Measurements from ENCODE around the gene ZNF615. TPM values are rescaled to one million over a fixed set of nuclear protein-coding genes. Genes with fewer than 3 reads are reported as not detected.
"Not testable (repeated sequence)": the region's sequence is repeated elsewhere in the genome, so short reads cannot be mapped to it uniquely, and the experiment has no call there.

Gene ZNF615
- total RNA-seq, 1 experiment from 2014 or later: 10.2 TPM

GRCh38 chr19:52028780-52029123, 20.7 kb upstream of the ZNF615 start:
- ChIA-PET CTCF (no interaction called here), POLR2A (ENCODE audit: low non-redundant PET) (no interaction called here)
- no TSS peak for BruUV-seq (replicated peaks)

GRCh38 chr19:52028027-52028779, 20.2 kb upstream of the ZNF615 start, which contains the start of gene ZNF614:
TSS of gene ZNF614 (minus strand) at chr19:52028379. CDS start at chr19:52025745, 2,634 bp downstream.
- peak within 1 kb of the TSS; percentile 91 for H3K27ac ChIP-seq (ENCODE audit: low read depth, low read length, poor library complexity, severe bottlenecking)
- BruUV-seq (replicated peaks): no TSS peak
- peaks cover 57% of the 10 kb centered on the region for H3K9me3 ChIP-seq (ENCODE audit: low read depth, low read length, poor library complexity, severe bottlenecking)
- DNase-seq (ENCODE audit: low spot score): peak; percentile 89
- intact Hi-C loops (cut with micrococcal nuclease; ENCODE audit: unreplicated experiment): loop anchor here (2.0 kb wide), 1 partner anchor 21 kb away; the partner anchor contains the start of gene ZNF432
- H3K36me3 ChIP-seq (ENCODE audit: insufficient read depth, low read length, poor library complexity, severe bottlenecking): peaks cover 36% of the 10 kb centered on the region
- POLR2A ChIA-PET (ENCODE audit: low non-redundant PET): no interaction called here
- TF ChIP-seq CTCF (conservative IDR thresholded peaks at IDR 0.05; ENCODE audit: low read depth, low read length) (no peak), EZH2 (IDR thresholded peaks at IDR 0.05; ENCODE audit: borderline replicate concordance, low read depth, low read length, poor library complexity, severe bottlenecking) (no peak)
- H3K4me3 ChIP-seq (ENCODE audit: low read depth, low read length, poor library complexity, severe bottlenecking): peak within 1 kb of the TSS; percentile 69
- H3K27me3 ChIP-seq (replicated peaks; ENCODE audit: insufficient read depth, low read depth, low read length, poor library complexity): no peaks in the 10 kb centered on the region
- H3K4me1 ChIP-seq (ENCODE audit: insufficient read depth, low read length, poor library complexity, severe bottlenecking): no peaks in the 10 kb centered on the region
- CTCF ChIA-PET: no interaction called here

More at GRCh38 chr19:52028780-52029123, 20.7 kb upstream of the ZNF615 start:
- intact Hi-C loops (cut with micrococcal nuclease; ENCODE audit: unreplicated experiment): loop anchor here (2.0 kb wide), 1 partner anchor 20 kb away; the partner anchor contains the start of gene ZNF432
- H3K4me3 ChIP-seq (ENCODE audit: low read depth, low read length, poor library complexity, severe bottlenecking): peak overlapping the region; percentile 69
- no peak for TF ChIP-seq EZH2 (IDR thresholded peaks at IDR 0.05; ENCODE audit: borderline replicate concordance, low read depth, low read length, poor library complexity, severe bottlenecking)
- TF ChIP-seq CTCF (conservative IDR thresholded peaks at IDR 0.05; ENCODE audit: low read depth, low read length): no peak
- H3K4me1 ChIP-seq (ENCODE audit: insufficient read depth, low read length, poor library complexity, severe bottlenecking): no peaks in the 10 kb centered on the region
- no peak for DNase-seq (ENCODE audit: low spot score)
- peaks cover 37% of the 10 kb centered on the region for H3K36me3 ChIP-seq (ENCODE audit: insufficient read depth, low read length, poor library complexity, severe bottlenecking)
- peaks cover 57% of the 10 kb centered on the region for H3K9me3 ChIP-seq (ENCODE audit: low read depth, low read length, poor library complexity, severe bottlenecking)
- no peaks in the 10 kb centered on the region for H3K27me3 ChIP-seq (replicated peaks; ENCODE audit: insufficient read depth, low read depth, low read length, poor library complexity)
- peak overlapping the region; percentile 91 for H3K27ac ChIP-seq (ENCODE audit: low read depth, low read length, poor library complexity, severe bottlenecking)

- Histone ChIP-seq H3K9me3 (ENCODE audit: low read depth, low read length, poor library complexity, severe bottlenecking) (peaks cover 44% of the 10 kb centered on the region), H3K36me3 (ENCODE audit: insufficient read depth, low read length, poor library complexity, severe bottlenecking) (peaks cover 45% of the 10 kb centered on the region)
- CTCF ChIA-PET; DNase-seq (ENCODE audit: low spot score); H3K27me3 ChIP-seq (replicated peaks; ENCODE audit: insufficient read depth, low read depth, low read length, poor library complexity); H3K4me3 ChIP-seq (ENCODE audit: low read depth, low read length, poor library complexity, severe bottlenecking); BruUV-seq (replicated peaks); POLR2A ChIA-PET (ENCODE audit: low non-redundant PET); H3K27ac ChIP-seq (ENCODE audit: low read depth, low read length, poor library complexity, severe bottlenecking); intact Hi-C loops (cut with micrococcal nuclease; ENCODE audit: unreplicated experiment); H3K4me1 ChIP-seq (ENCODE audit: insufficient read depth, low read length, poor library complexity, severe bottlenecking): not testable (repeated sequence)
These were observed 18.4 kb upstream of the ZNF615 start for GRCh38 chr19:52026255-52026990.

- POLR2A ChIA-PET (ENCODE audit: low non-redundant PET); intact Hi-C loops (cut with micrococcal nuclease; ENCODE audit: unreplicated experiment); DNase-seq (ENCODE audit: low spot score); H3K27ac ChIP-seq (ENCODE audit: low read depth, low read length, poor library complexity, severe bottlenecking); H3K4me1 ChIP-seq (ENCODE audit: insufficient read depth, low read length, poor library complexity, severe bottlenecking); BruUV-seq (replicated peaks); H3K4me3 ChIP-seq (ENCODE audit: low read depth, low read length, poor library complexity, severe bottlenecking); H3K27me3 ChIP-seq (replicated peaks; ENCODE audit: insufficient read depth, low read depth, low read length, poor library complexity); CTCF ChIA-PET: not testable (repeated sequence)
- Histone ChIP-seq H3K36me3 (ENCODE audit: insufficient read depth, low read length, poor library complexity, severe bottlenecking) (peaks cover 61% of the 10 kb centered on the region), H3K9me3 (ENCODE audit: low read depth, low read length, poor library complexity, severe bottlenecking) (peaks cover 41% of the 10 kb centered on the region)
These were observed 16.5 kb upstream of the ZNF615 start for GRCh38 chr19:52024478-52024877.
